HTR-8/SVneo (cell line): ENCODE measurements around the gene SLC2A5.
A peak's percentile ranks its signal among the peaks of the same experiment; 100 is the strongest.

Experiments
- DNase-seq: peaks from one replicate; pipeline ENCODE4 v3.0.0; 2011; ENCODE audit warnings: low spot score, mixed read lengths; ENCODE audit not compliant: insufficient read length
- FAIRE-seq: peaks from 2 replicates; lab custom pipeline; 2011; peaks lifted over from hg19 to GRCh38; lab: Jason Lieb, UNC

Gene SLC2A5

DNA sequence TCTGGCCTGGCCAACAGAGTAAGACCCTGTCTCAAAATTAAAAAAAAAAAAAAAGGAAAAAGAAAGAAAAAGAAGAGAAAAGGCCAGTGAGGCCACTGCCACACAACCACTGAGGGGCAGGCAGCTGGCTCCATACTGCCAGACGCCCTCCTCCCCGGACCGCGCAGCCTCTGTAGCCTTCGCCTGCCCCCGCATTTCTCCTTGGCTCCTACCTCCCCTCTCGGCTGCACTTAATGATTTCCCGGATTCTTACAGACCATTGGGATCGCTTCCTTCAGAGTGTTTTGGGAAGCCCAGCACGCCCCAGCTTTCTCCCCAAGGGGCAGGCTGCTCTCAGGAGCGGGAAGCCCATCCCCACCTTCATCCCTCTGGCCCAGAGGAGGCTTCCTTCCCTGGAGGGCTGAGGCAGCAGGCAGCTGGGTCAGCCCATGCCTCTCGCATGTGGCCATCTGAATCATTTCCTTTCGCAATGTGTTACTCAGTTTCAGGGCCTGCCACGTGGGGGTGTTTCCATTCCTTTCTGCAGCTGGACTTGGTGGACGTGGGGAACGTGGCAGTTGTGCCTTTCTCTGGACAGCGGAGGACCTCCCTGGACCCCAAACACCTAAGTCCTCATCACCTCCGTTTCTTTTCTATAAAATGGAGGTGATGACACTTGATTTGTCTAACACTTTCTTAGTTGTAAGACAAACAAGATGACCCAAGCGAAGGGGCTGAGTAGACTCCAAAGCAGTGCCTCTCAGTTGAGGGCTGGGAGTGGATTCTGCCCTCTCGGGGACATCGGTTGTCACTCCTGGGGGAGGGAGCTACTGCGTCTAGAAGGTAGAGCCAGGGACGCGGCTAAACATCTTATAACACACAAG is 2.3 kb downstream of the SLC2A5 start:
- DNase-seq (peak; percentile 39), FAIRE-seq (peak; percentile 52)

DNA sequence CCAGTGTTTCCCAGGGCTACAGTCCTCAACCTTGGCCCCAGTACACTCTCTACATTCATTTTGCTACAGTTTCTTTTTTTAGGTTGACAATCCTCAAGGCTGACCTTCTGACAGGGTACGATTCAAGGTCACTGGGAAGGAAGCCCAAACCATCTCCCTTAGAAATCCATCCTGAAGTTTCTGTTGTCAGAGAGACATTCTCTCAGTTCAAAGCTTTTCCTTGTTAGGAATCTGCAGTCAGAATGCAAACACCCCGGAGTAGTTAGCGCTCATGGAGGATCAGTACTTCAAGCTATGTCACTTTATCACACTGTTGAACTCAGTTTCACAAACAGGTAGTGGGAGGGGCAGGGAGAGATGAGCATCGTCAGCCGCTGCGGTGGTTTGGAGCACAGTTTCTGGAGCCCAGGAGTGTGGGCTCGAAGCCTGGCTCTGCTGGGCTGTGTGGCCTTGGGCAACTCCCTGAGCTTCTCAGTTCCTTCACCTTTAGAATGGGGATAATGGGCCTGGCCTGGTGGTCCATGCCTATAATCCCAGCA is 4.2 kb downstream of the SLC2A5 start:
- FAIRE-seq (no peak), DNase-seq (no peak)

DNA sequence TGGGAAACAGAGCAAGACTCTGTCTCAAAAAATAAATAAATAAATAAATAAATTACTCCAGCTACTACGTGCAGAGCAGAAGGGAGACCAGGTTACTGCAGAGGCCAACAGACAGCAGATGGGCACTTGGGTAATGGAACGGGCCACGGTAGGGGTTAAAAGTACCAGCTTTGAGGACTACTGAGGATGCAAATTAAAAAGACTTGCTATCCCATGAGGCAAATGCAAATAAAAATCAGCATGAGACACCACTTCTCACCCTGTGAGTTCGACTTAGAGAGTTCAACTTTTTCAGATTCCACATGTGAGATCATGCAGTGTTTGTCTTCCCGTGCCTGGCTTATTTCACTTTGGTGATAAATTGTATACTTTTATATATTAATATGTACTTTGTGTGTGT is 6.6 kb downstream of the SLC2A5 start:
- DNase-seq (no peak), FAIRE-seq (no peak)

DNA sequence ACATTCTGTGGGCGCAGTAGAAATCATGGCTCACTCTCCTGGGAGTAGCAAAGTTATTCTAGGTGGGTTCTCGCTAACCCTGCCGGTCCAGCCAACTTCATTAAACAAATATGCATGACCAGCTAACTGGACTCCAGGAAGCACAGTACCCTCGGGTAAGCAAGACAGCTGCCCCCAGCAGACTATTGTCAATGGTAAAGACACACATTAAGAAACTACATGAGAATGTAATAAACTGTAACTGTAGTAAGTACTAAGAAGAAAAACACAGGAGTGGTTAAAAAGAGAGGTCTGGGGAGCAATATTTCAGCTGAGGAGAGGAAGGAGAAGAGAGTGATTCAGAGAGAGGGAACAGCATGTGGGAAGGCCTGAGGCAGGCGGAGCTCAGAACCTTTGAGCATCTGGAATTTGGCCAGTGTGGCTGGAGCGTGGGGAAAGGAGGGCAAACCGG is 7.4 kb downstream of the SLC2A5 start:
- no peak for DNase-seq
- no peak for FAIRE-seq

DNA sequence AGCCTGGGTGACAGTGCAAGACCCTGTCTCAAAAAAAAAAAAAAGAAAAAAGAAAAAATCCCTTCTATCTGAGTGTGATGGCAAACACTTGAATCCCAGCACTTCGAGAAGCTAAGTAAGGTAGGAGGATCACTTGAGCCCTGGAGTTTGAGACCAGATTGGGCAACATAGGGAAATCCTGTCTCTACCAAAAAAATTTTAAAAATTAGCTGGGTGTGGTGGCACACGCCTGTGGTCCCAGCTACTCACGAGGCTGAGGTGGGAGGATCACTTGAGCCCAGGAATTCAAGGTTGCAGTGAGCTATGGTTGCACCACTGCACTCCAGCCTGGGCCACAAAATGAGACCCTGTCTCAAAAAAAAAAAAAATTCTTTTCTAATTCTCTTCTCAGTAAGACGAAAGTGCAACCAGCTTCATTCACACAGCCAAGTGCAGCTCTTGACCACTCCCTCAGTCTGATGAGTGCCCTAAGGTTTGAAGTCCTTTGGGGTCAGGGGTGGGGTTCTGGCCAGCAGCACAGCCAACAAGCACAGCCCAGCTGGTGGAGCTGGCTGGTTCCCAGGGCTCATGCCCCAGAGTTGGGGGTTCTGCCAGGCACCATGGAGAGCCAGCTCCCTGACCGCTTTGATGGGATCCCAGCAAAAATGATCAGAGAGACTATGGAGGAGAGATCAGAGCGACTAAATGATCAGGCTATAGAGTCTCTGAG is 8.0 kb downstream of the SLC2A5 start:
- DNase-seq (no peak), FAIRE-seq (no peak)

DNA sequence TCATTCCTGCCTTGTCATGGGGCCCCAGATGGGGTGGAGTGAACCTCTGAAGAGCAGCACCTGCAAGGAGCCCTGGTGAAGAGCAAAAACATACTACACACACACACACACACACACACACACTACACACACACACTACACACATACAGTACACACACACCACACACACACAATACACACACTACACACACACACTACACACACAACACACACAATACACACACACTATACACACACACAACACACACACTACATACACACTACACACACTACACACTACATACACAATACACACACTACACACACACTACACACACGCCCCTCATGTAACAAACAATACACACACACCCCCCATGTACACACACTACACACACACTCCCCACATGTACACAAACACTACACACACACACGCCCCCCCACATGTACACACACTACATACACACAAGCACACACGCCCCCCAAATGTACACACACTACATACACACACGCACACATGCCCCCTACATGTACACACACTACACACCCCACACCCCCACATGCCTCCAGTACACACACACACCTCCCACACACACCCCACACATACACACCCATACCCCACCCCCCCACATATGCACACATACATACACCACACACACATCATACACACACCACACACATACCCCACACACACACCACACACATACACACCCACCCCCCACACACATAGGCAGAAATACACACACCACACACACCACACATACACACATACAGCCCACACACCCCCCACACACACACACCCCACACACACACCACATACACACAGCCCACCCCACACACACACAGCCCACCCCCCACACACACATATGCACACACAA is 9.3 kb downstream of the SLC2A5 start:
- DNase-seq (no peak), FAIRE-seq (peak; percentile 94)

DNA sequence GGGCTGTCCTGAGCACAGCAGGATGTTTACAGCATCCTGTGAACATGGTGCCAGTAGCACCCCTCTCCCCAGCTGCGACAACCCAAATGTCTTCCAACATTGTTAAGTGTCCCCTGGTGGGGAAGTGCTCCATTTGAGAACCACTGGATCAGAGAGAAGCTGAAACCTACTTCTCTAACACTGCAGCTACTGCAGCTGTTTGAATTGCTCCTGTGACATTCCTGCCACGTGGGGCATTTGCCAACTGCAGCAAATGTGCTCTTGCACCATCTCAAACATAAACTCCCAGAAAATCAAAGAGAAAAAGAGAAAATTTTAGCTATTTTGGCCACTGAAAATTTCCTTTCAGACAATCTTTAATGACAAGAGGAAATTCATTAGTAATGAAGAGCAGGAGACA is 11.0 kb downstream of the SLC2A5 start:
- FAIRE-seq (no peak), DNase-seq (no peak)

DNA sequence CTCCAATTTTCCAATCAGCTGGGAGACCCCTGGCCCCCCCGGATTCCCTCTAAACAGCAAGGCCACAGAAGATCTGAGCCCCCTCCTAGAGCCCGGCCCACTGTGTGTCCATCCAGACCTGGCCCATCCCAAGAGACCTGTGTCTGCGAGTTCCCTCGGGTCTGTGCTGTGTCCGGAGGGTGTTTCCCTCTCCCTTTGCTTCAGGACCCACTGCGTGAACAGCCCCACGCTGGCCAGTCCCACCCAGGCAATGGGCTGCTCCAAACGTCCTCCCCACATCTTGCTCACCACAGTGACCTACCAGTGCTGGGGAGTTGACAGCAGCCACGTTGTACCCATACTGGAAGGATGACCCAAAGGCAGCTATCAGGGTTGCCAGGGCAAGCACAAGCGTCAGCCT is 11.6 kb downstream of the SLC2A5 start:
- FAIRE-seq, result no peak
- DNase-seq, result no peak

DNA sequence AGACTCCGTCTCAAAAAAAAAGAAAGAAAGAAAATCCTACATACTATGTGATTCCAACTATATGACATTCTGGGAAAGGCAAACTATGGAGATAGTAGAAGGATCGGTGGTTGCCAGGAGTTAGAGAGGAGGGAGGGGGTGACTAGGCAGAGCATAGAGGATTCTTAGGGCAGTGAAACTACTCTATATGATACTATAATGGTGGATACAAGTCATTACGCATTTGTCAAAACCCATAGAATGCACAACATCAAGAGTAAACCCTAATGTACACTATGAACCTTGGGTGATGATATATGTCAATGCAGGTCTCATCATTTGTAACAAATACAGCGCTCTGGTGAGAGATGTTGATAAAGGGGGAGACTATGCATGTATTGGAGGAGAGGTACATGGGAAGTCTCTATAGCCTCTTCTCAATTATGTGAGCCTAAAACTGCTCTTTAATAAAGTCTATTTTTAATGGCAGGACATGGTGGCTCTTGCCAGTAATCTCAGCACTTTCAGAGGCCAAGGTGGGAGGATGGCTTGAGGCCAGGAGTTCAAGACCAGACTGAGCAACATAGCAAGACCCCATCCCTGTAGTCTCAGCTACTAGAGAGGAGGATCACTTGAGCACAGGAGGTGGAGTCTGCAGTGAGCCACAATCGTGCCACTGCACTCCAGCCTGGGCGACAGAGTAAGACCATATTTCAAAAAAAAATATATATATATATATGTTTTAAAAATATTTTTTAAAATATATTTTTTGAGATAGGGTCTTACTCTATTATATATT is 17.0 kb downstream of the SLC2A5 start:
- DNase-seq (no peak), FAIRE-seq (no peak)

DNA sequence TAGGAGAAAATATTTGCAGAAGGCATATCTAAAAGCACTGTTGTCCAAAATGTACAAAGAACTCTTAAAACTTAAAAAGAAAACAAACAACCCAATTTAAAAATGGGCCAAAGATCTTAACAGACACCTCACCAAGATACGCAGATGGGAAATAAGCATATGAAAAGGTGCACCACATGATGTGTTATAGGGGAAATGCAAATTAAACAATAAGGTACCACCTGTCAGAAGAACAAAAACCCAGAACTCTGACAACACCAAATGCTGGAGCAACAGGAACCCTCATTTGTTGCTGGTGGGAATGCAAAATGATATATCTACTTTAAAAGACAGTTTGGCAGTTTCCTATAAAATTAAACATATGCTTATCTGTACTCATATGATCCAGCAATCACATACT is 18.1 kb downstream of the SLC2A5 start:
- DNase-seq, result no peak
- no peak for FAIRE-seq

DNA sequence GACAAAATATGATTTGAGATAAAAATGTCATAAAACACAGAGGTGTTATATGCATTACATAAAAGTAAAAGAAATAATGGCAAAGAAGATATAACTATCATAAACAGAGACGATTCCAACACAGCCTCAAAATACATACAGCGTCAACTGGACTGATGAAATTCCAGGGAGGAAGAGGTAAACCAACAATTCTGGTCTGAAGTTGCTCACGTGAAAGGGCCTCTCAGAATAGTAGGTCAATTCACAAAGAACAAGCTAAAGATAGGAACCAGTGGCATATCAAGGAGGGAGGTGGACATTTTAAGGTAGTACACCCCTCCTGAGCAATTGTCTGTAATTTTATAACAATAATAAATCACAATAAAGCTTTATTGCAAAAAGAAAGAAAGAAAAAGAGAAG is 18.6 kb downstream of the SLC2A5 start:
- DNase-seq, result no peak
- no peak for FAIRE-seq

DNA sequence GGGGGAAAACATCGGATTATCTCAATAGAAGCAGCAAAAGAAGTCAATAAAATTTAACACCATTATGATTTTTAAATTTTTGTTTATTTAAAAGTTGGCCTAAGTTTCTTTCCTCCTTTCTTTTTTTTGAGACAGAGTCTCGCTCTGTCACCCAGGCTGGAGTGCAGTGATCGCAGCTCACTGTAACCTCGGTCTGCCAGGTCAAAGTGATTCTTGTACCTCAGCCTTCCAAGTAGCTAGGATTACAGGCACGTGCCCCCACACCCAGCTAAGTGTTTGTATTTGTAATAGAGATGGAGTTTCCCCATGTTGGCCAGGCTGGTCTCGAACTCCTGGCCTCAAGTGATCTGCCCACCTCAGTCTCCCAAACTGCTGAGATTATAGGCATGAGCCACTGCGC is 20.9 kb downstream of the SLC2A5 start:
- FAIRE-seq (no peak), DNase-seq (no peak)

DNA sequence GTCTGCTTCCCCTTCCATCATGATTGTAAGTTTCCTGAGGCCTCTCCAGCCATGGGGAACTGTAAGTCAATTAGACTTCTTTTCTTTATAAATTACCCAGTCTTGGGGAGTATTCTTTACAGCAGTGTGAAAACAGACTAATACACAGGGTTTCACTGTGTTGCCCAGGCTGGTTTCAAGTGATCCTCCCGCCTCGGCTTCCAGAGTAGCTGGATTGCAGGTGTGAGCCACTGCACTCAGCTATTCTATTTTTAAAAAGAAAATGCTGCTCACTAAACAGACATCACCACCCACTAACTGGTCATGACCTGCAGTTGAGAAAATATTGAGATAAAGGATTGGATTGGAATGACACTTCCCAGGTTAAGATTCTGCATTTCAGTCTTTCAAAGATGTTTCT is 22.4 kb downstream of the SLC2A5 start:
- DNase-seq (no peak), FAIRE-seq (no peak)

DNA sequence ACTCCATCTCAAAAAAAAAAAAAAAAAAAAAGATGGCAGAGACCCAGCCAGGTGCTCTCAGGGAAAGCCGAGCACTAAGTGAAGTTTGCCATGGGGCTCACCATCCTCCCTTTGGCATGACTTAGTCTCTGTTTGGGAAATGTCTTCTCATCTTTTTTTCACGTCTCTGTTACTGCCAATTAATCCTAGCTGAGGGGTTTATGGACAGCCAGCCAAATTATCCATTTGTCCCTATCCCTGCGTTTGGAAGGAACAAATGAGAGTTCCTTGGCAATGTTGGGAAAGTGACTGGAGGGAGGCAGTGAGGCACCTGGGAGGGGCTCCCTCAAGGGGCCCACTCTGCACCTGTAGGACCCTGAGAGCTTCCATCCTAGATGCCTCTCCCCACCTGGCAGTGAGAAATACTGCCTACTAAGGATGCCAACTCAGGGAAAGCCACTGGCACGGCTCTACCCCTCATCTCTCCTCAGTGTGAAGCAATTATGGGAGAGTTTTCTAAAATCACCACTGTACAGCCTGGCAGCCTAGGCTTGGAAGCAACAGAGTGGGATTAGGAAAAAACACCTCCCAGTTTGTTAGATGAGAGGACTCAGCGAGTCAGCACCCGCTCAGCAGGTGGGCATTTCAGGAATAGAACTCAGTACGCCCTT is 23.4 kb downstream of the SLC2A5 start:
- DNase-seq (no peak), FAIRE-seq (no peak)

DNA sequence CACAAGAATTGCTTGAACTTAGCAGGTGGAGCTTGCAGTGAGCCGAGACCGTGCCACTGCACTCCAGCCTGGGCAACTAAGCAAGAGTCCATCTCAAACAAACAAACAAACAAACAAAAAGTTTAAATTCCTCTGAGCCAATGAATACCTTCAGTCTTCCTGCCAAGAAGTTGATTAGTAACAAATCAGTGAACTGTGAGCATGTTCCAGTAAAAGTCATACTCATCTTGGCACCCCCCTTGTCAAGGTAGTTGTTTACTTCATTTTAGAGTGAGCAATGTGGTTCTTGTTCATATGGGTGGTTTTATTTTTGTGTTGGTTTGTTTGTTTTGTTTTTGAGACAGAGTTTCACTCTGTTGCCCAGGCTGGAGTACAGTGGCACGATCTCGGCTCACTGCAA is 25.2 kb downstream of the SLC2A5 start:
- FAIRE-seq, result no peak
- DNase-seq, result no peak

DNA sequence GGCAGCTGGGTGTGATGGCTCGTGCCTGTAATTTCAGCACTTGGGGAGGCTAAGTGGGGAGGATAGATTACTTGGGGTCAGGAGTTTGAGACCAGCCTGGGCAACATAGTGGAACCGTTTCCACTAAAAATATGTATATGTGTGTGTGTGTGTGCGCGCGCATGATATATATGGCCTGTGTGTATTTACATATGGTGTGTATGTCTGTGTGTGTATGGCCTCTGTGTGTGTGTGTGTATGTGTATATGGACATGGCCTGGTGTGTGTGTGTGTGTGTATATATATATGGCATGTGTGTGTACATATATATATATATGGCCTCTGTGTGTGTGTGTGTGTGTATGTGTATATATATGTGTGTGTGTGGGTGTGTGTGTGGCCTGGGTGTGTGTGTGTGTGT is 27.2 kb downstream of the SLC2A5 start:
- DNase-seq (no peak), FAIRE-seq (peak; percentile 26)

DNA sequence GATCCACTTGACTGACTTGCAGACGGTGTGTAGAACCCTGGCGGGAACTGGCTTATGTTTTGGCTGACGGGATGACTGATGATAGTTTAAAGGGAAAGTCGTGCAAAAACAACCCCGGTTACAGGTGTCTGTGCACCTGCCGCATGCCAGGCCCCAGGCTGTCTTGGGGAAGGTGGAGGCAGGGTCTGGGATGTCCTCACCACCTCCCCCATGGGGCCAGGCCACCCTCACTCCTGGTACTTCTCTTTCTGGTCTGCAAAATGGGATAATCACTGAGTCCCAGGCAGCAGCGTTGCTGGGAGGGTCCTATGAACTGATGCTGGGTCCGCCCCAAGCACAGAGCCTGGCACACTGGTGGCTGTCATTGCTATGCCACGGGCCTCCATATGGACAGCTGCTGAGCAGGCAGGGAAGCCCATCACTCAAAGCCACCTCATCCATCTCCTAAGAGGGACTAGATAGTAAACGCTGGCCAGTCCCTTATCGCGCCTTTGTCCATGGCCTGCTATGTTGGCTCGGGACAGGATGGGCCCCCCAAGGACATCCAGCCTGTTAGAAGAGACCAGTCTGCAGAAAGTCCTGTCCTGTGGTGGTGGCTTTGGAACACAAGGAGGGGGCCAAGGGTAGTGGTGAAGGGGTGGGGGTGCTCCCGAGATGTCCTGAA is 28.2 kb downstream of the SLC2A5 start:
- FAIRE-seq, result no peak
- no peak for DNase-seq

DNA sequence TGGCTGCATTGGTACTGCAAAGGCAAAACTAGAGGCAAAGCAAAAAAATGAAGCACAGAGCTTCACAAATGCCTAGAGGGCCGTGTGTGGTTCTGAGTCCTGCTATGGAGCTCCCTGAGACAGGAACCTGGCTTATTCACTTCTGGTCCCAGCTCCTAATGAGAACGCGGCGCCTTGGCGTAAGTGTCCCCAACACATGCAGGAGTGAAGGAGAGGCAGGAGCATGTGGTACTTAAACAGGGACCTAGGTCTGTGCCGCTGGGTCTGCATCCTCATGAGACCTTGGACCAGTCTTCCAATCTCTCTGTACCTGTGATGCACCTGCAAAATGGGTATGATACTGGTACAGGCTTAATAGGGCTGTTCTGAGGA is 28.8 kb downstream of the SLC2A5 start:
- no peak for FAIRE-seq

More for the DNA sequence above, 28.8 kb downstream of the SLC2A5 start:
- no peak for DNase-seq
